Stimulated activated CD4-positive, alpha-beta T cell treated with anti-CD3 and anti-CD28 coated beads, TNF-alpha, amount 100 ng/mL, for 24 hours (primary cell): ENCODE data around the gene FEN1.

Experiments used
- DNase-seq, 3 experiments: peaks; one replicate each; pipeline ENCODE4 v3.0.0-alpha.2; 2020; ENCODE audit warnings: low read depth in 3 of 3

Gene FEN1

DNA sequence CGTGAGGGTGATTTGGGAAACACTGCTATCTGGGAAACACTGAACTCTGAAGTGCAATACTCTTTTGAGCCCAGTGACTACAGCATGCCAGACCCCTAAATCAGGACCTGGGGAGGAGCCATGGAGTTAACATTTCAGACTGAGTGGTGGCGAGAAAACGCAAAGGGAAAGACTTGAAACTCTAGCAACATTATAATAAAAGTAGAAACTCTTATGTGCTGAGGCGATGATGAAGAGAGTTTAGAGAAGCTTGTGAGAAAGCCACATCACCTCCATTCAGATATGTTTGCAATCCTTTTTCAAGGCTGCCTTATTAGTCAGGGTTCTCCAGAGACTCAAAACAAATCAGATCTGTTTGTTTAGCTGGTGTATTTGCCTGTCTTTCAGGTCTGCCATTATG, 1.9 kb downstream of the FEN1 start:
- no peak for DNase-seq

DNA sequence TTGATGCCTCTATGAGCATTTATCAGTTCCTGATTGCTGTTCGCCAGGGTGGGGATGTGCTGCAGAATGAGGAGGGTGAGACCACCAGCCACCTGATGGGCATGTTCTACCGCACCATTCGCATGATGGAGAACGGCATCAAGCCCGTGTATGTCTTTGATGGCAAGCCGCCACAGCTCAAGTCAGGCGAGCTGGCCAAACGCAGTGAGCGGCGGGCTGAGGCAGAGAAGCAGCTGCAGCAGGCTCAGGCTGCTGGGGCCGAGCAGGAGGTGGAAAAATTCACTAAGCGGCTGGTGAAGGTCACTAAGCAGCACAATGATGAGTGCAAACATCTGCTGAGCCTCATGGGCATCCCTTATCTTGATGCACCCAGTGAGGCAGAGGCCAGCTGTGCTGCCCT, 2.7 kb downstream of the FEN1 start:
- DNase-seq, result no peak

DNA sequence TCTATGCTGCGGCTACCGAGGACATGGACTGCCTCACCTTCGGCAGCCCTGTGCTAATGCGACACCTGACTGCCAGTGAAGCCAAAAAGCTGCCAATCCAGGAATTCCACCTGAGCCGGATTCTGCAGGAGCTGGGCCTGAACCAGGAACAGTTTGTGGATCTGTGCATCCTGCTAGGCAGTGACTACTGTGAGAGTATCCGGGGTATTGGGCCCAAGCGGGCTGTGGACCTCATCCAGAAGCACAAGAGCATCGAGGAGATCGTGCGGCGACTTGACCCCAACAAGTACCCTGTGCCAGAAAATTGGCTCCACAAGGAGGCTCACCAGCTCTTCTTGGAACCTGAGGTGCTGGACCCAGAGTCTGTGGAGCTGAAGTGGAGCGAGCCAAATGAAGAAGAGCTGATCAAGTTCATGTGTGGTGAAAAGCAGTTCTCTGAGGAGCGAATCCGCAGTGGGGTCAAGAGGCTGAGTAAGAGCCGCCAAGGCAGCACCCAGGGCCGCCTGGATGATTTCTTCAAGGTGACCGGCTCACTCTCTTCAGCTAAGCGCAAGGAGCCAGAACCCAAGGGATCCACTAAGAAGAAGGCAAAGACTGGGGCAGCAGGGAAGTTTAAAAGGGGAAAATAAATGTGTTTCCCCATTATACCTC, 3.3 kb downstream of the FEN1 start:
- no peak for DNase-seq

DNA sequence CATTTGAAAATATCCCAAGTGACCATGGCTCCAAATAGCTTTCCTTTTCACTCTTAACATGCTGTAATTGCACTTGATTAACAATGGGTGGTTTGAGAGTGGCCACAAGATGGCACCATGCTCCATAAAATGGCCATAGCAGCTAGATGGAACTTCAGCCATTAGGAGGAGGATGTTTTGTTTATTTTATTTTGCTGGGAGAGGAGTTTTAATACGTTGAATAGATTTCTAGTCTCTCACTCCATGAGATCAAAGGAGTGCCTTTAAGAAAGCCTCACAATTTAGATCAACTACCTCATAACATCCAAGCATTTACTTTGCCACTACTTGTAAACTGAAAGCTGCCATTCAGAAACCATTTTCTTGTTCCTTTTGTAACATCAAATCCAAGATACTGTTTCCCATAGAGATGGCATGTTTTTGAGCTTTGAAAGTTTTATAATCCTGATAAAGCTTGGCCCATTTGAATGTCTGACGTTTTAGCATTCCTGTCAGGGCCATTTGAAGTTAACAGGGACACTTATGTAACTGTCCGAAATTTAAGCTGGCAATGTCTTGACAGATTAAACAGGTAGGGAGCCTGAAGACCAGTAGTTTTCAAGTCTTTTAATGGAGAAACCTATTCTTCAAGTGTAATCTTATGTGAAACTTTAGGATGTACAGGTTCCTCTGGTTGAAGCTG, 4.7 kb downstream of the FEN1 start:
- DNase-seq, result peak in 1 of 3 experiments; percentile 37

DNA sequence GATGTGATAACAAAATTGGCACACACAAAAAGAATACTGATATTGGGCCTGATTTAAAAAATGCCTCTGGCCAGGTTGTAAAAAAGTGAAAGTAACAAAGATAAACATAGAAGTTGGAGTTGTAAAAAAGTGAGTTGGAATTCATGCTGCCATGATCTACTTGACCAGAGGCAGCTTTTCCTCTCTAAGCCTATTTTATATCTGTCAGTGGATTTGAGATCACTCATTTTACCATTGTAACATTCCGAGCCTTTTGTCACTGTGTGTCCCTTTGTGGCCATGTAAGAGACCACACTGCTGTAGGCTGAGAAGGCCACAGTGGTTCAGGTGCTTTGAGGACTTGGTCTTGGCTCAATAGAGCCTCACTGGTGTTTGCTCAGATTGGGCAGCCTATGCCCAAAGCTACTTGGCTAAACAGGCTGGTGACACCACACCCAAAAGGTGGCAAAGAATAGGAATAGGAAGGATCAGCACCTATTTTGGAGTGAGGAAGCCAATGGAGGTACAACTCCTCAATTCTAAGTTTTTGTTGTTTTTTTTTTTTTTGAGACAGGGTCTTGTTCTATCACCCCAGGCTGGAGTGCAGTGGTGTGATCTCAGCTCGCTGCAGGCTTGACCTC, 7.1 kb downstream of the FEN1 start:
- DNase-seq, result no peak

DNA sequence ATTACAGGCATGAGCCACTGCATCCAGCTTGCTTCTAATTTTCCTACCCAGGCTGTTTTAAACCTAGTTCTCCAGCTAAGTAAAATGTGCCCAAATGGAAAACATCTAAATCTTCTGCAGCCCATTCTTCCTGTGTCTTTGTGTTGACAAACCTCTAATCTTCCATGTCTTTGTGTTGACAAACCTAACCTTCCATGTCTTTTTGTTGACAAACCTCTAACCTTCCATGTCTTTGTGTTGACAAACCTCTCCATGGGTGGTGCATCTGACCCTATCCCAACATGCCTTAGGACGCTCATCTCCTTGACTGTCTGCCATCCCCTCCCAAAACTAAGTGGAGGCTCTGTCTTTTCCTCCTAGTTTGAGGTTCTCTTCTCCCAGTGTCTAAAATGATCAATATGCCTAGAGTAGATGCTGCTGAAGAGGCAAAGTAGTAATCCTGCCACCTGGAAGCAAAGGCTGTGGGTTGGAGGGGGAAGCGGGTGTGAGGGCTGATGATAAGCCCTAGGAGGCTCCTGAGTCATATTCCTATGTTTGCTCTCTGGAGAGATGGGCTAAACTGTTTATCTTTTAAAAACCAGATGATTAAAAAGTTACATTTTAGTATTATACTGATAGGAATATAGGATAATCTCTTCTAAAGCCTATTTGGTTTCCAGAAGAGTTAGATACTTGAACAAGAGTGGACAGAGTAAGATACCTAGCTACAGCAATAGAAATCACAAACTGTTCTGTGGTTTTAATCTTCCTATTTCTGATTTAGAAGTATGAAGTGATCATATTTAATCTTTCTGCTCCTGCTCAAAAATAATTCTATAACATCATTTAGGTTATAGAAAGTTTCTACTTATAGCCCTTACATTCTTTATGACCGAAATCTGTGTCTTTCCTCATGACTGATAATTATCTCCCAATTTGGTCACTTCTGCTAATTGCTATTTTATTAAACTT, 7.9 kb downstream of the FEN1 start:
- DNase-seq, result no peak

DNA sequence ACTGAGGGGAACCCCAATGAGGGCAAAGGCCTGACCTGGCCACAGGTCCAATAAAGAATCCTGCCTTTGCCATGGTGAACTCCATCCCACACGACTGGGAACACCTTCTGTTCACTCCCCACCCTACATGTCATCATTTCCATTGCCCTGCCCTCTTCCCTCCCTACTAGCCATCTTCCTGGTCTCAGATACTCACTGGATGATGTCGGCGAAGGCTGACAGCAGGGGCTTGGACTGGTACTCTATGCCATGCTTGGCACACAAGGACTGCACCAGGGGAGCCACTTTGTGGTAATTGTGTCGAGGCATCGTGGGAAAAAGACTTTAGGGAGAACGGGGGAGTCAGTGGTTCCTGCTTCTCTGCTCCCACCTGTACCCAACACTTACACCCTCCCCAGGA, 9.9 kb downstream of the FEN1 start:
- DNase-seq, result no peak

DNA sequence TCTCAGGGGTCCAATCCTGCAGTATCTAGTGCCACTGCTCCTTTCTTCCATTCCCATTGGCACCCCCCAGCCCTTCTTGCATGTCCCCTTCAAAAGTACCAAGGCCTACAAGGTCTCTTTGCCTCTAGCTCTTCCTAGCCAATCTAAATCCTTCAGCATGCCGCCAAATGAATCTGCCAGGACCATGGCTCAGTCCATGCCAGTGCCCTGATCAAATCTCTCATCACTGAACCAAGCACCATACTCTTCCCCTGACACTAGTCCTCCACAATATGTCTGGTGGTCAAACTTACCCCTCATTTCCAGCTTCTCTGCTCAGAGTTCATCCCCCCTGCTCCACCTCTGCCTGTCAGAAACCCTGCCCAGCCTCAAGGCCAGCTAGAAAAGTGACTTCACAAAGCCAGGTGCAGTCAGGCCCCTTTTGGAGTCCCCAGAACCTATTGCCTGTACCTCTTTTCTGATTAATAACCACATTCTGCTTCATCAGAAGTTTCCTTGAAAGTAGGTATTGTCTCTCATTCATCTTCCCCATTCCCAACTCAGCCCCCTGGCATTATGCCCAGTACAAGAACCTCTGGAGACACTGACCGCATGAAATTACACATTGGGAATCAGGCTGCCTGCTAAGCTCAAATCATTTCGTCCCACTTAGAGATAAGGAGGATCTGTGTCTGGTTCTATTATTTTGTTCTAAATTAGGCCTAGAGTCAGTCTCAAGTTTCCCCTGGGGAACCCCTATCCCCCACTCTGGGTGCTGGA, 11.4 kb downstream of the FEN1 start:
- DNase-seq, result no peak

DNA sequence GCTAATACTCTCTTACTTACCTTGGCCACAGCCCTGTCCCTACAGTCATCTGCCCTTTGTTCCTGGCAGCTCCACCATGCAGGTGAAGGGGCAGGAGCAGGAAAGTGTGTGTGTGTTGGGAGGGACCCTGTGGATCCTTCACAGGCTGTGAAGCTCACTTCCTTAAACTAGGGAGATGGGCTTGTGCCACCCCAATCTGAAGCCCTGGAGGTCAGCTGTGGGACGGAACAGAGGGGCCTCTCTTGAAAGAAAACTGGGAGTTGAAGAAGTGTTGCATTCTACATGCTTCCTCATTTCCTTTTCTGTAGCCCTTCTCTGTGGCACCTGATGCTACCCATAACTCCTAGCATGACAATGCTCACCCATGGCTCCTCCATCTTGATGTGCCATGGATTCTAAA, 12.4 kb downstream of the FEN1 start:
- DNase-seq, result no peak

DNA sequence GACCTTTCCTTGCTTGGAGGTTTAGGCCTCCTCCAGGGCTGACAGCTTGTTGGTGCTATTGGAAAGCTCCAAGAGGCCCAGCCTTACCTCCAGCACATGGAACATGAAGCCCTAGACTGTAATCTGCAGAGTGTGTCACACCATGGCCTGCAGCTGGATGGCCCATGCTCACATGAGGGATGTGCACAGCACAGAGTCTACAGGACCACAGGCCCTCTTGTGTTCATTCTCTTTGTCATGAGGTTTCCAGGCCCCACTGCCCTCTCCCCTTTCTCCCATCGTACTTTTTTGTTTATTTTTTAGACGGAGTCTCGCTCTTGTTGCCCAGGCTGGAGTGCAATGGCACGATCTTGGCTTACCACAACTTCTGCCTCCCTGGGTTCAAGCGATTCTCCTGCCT, 14.1 kb downstream of the FEN1 start:
- no peak for DNase-seq

DNA sequence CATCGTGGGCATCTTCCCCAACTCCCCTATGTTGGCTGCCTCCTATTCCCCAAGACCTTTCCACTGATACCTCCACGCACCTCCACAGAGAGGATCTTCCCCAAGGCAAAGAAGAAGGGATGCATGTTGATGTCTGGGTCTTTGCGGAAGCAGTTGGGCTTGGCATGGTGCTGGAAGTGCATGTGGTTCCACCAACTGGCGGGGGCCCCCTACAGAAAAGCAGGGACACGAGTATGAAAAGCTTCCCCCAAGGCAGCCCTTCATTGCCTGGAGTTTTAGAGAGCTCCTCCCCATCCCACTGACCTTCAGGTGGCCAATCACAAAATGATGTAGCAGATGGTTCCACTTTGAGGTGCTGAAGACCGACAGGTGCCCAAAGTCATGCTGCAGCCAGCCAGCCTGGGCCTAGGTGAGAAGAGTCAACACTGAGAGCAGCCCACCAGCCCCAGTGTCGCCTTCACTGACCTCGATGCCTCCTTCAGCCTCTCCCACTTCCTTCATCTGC, 18.0 kb downstream of the FEN1 start:
- DNase-seq, result no peak

DNA sequence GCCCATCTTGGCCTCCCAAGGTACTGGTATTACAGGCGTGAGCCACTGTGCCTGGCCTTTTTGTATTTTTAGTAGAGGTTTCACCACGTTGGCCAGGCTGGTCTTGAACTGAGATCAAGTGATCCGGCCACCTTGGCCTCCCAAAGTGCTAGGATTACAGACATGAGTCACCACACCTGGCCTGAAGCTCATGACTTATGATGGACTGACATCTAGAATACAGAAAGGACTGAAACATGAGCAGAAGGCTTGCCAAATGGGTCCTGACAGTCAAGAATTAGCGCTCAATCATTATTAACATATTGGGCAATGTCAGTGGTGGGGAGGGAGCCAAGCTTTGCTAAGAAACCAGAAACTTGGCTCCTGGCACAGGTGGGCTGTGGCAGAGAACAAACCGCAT, 19.1 kb downstream of the FEN1 start:
- no peak for DNase-seq

DNA sequence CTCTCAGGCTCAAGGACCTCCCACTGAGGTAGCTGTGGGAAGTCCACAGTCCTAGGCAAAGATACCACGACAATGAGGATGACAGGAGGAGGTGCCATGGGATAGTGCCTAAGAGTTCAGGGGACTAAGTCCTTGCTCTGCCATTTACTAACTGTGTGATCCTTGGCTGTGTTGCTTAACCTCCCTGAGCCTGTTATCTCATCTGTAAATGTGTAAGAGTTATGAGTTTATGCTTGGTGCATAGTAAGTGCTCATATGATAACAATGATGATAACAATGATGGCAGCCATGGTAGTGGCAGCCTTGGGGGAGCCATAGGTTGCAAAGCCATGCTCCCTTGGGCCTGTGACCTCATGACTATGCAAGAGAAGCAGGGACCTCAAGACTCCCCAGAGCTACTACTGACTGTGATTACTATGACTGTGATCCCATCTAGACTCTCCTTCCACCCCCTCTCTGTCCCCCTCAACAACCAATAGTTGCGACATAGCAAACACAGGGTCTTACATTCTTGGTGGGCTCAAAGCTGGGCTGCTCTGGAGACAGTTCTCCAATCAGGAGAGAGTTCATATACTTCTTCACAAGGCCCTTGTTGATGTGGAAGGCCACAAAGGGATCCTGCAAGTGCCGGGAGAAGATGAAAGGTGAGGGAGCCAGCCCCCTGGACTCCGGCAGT, 20.2 kb downstream of the FEN1 start:
- DNase-seq, result no peak

DNA sequence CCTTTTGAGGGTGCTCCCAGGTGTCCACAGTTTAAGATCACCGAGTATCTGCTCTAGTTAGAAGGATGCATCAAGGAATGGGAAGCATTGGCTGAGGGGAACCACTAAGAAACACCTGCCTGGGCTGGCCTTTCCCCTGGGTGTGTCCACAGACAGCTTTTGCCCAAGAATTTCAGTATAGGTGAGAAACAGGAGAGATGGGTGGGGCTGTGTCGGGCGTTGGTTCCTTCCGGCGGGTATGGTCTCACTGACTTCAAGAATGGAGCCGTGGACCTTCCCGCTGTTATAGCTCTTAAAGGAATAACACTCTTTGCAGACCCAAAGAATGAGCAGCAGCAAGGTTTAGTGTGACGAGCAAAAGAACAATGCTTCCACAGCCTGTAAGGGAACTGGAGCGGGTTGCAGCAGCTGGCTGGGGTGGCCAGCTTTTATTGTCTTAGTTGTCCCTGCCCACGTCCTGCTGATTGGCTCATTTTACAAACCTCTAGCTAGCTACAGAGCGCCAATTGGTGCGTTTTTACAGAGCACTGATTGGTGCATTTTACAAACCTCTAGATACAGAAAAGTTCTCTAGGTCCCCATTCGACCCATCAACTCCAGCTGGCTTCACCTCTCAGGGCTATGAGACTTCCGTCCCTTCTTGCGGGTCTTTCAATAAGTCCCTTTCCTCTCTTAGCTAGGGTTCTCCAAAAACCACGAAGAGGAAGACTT, 21.7 kb downstream of the FEN1 start:
- DNase-seq, result no peak

DNA sequence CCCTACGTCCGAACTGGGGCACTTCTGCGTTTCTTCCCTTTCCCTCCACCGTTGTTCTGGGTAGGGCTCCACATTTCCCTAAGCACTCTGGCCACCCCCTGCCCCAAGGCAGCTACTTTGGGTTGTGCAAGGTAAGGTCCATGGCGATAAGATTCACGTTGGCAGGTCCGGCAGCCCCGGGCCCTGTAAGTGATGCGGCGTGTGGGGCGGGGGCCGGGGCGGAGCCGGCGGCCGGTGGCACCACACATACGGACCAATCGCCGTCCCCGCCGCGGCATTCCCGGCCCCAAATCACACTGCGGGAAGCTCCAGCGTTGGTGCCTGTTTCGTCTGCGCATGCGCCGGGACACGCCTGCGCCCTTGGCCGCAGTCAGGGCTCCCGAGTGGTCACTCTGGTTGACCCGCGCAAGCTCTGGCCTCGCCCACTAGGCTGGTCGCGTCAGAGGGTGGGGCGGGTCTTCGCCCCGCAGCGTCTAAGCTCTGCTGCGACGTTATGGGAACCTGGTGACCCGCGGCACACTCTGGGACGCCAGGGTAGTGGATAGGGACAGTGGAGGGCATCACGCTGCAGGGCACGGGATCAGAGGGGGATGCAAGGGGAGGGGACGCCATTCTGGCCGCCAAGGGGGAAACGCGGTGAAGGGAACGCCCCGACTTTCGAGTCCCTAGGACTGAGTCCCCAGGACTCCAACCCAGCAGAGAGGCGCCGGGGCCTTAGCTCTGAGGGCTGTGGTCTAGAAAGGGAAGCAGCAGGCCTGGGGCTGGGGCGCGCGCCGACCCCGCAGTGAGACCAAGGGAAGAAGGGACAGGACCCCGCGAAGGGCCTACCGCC, 22.5 kb downstream of the FEN1 start:
- DNase-seq, result peak in 1 of 3 experiments; percentile 59

DNA sequence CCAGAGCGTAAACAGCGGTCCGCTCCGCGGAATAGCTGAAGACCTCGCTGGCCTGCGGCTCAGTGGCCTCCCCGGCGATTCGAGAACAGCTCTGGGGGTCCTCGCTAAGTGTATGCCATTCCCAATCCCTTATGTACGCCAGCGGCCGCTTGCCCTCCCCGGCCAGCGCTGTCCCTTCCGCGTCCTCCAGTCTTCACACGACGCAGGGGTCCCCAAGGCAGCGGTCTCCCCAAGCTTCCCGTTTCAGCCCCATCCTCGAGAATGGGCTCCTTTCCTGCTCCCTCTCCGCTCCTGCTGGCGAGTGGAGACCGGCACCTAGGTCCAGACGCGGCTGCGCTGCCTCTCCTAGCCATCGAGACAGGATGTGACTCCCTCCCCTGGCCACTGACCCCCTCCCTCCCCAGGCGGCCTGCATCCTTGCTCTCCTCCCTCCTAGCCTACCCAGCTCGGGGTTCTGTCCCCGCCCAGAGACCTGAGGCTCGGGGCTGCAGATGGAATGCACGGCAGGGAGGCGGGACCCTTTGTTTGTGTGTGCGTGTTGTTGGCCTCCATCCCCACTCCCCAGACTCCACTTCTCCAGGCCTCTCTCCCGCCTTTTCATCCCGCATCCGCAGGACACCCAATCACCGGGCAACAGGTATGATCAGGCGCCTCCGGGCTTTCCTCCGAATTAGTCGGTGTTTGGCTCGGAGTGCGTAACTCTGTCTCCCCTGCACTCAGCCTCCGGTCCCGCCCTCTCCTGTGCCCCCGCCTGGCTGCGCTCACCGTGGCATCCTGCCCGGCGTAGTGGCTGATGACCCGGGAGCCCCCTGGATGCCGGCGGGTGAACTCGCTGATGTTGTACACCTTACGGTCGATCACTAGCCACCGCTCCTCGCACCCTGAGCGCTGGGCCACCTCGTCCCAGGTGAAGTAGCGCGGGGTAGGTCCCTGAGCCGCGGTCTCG, 23.4 kb downstream of the FEN1 start:
- peak in 1 of 3 experiments; percentile 52 for DNase-seq

DNA sequence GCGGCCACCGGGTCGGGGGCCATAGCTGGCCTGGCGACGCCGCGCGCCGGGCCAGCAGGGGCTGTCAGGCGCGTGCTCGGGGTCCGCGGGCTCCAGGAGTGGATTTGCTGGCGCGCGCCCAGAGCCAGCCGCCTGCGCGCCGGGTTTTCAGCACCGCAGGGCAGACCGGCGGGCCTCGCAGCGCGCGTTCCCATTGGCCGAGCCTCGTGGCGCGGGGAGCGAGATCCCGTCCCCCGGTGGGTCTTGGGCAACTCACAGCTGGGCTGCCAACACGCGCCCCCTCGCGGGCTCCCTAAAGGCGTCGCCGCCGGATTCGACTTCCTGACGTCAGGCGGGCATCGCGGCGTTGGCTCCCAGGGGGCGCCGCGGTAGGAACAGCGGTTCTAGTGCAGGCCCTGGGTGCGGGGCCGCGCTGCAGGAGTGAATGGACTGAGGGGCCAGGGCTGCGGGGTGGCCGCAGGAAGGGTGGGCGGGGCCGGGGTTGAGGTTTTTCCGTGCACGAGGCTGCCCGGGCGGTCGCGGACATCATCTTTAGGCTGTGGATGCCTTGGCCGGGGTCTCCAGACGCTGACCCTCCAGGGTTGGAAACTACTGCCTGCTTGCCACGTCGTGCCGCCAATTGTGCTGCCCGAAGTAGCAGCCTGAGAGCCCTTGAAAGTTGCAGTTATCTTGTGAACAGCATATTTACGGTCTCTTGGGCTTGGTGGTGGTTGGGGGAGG, 24.2 kb downstream of the FEN1 start, which contains the start of gene FADS1:
Gene FADS1 (minus strand): TSS at position 268 of the 720 bp plus-strand sequence. CDS start 74 bp downstream, at position 194.
- peak in 2 of 3 experiments; percentile 53 to 82 for DNase-seq
